ENCODE measurements around the gene STX11.

STX11 gene

GRCh38 chr6:144211160-144211559, 60.8 kb downstream of the STX11 start:
- no peak overlapping the region for H3K4me3 Mint-ChIP-seq
- peaks cover 3% of the 10 kb centered on the region for H3K36me3 Mint-ChIP-seq (ENCODE audit: low read depth)
- H3K27me3 Mint-ChIP-seq (ENCODE audit: low read depth, poor library complexity), result peaks cover 22% of the 10 kb centered on the region
- H3K9me3 Mint-ChIP-seq, result peaks cover 19% of the 10 kb centered on the region
- peaks cover 11% of the 10 kb centered on the region for H3K4me1 Mint-ChIP-seq
- no peak for TF ChIP-seq CTCF (IDR thresholded peaks at IDR 0.05)
- DNase-seq, result no peak
- H3K27ac Mint-ChIP-seq, result no peak overlapping the region

GRCh38 chr6:144213315-144213714, 63.0 kb downstream of the STX11 start:
- peaks cover 25% of the 10 kb centered on the region for H3K27me3 Mint-ChIP-seq (ENCODE audit: low read depth, poor library complexity)
- peaks cover 25% of the 10 kb centered on the region for H3K9me3 Mint-ChIP-seq
- no peak overlapping the region for H3K27ac Mint-ChIP-seq
- no peak for TF ChIP-seq CTCF (IDR thresholded peaks at IDR 0.05)
- H3K36me3 Mint-ChIP-seq (ENCODE audit: low read depth), result peaks cover 8% of the 10 kb centered on the region
- H3K4me3 Mint-ChIP-seq, result no peak overlapping the region
- DNase-seq, result no peak
- peaks cover 19% of the 10 kb centered on the region for H3K4me1 Mint-ChIP-seq

- Mint-ChIP-seq H3K4me3 (no peak overlapping the region), H3K27me3 (ENCODE audit: low read depth, poor library complexity) (peaks cover 19% of the 10 kb centered on the region), H3K9me3 (peaks cover 26% of the 10 kb centered on the region), H3K36me3 (ENCODE audit: low read depth) (peaks cover 8% of the 10 kb centered on the region), H3K27ac (no peak overlapping the region), H3K4me1 (peaks cover 19% of the 10 kb centered on the region)
- no peak for TF ChIP-seq CTCF (IDR thresholded peaks at IDR 0.05)
- no peak for DNase-seq
These were observed 63.7 kb downstream of the STX11 start for GRCh38 chr6:144214029-144214428.

GRCh38 chr6:144214622-144215401, 64.5 kb downstream of the STX11 start:
- Mint-ChIP-seq H3K27ac (peak overlapping the region; percentile 92), H3K4me3 (peak overlapping the region; percentile 89), H3K36me3 (ENCODE audit: low read depth) (peaks cover 8% of the 10 kb centered on the region), H3K27me3 (ENCODE audit: low read depth, poor library complexity) (peaks cover 19% of the 10 kb centered on the region), H3K4me1 (peaks cover 19% of the 10 kb centered on the region), H3K9me3 (peaks cover 26% of the 10 kb centered on the region)
- TF ChIP-seq CTCF (IDR thresholded peaks at IDR 0.05), result no peak
- no peak for DNase-seq

- peaks cover 8% of the 10 kb centered on the region for H3K36me3 Mint-ChIP-seq (ENCODE audit: low read depth)
- TF ChIP-seq CTCF (IDR thresholded peaks at IDR 0.05), result no peak
- peak overlapping the region; percentile 89 for H3K4me3 Mint-ChIP-seq
- peaks cover 19% of the 10 kb centered on the region for H3K4me1 Mint-ChIP-seq
- peaks cover 26% of the 10 kb centered on the region for H3K9me3 Mint-ChIP-seq
- peak overlapping the region; percentile 92 for H3K27ac Mint-ChIP-seq
- H3K27me3 Mint-ChIP-seq (ENCODE audit: low read depth, poor library complexity), result peaks cover 15% of the 10 kb centered on the region
- no peak for DNase-seq
These were observed 65.2 kb downstream of the STX11 start for GRCh38 chr6:144215402-144215931.

All from nephron progenitor cell (in vitro differentiated cells).